ENCODE data around the gene ERC1.
"Not testable (repeated sequence)": the region's sequence is repeated elsewhere in the genome, so short reads cannot be mapped to it uniquely, and the experiment has no call there.

ERC1 gene

DNA sequence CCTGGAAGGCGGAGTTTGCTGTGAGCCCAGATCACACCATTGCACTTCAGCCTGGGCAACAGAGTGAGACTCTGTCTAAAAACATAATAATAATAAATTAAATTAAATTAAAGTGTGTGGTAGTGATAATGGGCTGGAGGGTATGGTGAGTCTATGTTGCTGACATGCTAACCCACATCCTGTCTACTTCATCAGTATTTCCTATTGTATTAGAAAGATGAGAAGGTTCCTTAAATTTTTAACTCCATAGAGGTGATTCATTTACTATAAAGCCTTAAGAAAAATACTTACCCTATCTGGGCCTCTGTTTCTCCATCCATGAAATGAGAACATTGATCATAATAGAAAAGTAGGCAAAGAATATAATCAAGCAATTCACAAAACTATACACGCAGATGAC lies 322.9 kb downstream of the ERC1 start:
- H3K27me3 ChIP-seq (ENCODE audit: insufficient read depth, poor library complexity, severe bottlenecking), result no peaks in the 10 kb centered on the region
- TF ChIP-seq, protein P1, sequence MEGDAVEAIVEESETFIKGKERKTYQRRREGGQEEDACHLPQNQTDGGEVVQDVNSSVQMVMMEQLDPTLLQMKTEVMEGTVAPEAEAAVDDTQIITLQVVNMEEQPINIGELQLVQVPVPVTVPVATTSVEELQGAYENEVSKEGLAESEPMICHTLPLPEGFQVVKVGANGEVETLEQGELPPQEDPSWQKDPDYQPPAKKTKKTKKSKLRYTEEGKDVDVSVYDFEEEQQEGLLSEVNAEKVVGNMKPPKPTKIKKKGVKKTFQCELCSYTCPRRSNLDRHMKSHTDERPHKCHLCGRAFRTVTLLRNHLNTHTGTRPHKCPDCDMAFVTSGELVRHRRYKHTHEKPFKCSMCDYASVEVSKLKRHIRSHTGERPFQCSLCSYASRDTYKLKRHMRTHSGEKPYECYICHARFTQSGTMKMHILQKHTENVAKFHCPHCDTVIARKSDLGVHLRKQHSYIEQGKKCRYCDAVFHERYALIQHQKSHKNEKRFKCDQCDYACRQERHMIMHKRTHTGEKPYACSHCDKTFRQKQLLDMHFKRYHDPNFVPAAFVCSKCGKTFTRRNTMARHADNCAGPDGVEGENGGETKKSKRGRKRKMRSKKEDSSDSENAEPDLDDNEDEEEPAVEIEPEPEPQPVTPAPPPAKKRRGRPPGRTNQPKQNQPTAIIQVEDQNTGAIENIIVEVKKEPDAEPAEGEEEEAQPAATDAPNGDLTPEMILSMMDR (IDR thresholded peaks at IDR 0.05; ENCODE audit: insufficient read depth, low read length), result no peak
- TF ChIP-seq SPI1 (IDR thresholded peaks at IDR 0.05; ENCODE audit: borderline replicate concordance, low read depth) (no peak), POLR2AphosphoS5 (IDR thresholded peaks at IDR 0.05; ENCODE audit: low read depth) (no peak), GABPA (IDR thresholded peaks at IDR 0.05; ENCODE audit: low read depth) (no peak)
- TF ChIP-seq, protein P2, sequence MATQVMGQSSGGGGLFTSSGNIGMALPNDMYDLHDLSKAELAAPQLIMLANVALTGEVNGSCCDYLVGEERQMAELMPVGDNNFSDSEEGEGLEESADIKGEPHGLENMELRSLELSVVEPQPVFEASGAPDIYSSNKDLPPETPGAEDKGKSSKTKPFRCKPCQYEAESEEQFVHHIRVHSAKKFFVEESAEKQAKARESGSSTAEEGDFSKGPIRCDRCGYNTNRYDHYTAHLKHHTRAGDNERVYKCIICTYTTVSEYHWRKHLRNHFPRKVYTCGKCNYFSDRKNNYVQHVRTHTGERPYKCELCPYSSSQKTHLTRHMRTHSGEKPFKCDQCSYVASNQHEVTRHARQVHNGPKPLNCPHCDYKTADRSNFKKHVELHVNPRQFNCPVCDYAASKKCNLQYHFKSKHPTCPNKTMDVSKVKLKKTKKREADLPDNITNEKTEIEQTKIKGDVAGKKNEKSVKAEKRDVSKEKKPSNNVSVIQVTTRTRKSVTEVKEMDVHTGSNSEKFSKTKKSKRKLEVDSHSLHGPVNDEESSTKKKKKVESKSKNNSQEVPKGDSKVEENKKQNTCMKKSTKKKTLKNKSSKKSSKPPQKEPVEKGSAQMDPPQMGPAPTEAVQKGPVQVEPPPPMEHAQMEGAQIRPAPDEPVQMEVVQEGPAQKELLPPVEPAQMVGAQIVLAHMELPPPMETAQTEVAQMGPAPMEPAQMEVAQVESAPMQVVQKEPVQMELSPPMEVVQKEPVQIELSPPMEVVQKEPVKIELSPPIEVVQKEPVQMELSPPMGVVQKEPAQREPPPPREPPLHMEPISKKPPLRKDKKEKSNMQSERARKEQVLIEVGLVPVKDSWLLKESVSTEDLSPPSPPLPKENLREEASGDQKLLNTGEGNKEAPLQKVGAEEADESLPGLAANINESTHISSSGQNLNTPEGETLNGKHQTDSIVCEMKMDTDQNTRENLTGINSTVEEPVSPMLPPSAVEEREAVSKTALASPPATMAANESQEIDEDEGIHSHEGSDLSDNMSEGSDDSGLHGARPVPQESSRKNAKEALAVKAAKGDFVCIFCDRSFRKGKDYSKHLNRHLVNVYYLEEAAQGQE (IDR thresholded peaks at IDR 0.05; ENCODE audit: insufficient replicate concordance, low read depth), result no peak
- DNase-seq (ENCODE audit: low read depth in 1 of 2, low spot score in 1 of 2), result no peak
- H3K27ac ChIP-seq (replicated peaks), result no peak overlapping the region
- no peak overlapping the region for H3K4me3 ChIP-seq (replicated peaks; ENCODE audit: insufficient read depth, low read length)

DNA sequence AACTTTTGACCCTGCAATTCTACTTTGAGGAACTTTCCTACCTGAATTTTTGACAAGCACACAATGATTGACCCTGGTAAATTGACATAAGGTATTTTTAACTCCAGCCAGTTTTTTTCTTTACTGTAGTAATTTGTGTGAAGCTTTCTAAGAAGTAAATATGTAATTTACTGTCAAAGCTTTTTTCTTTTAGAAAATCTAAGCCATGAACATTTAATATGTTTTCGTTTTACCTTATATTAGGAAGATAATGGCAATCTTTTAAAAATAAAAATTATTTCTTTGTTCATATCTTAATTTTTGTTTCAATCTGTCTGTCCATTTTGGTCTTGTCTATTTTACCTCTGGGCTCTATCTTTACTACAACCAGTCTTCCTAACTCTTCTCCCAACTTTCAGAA lies 323.5 kb downstream of the ERC1 start:
- Histone ChIP-seq H3K27ac (replicated peaks) (no peak overlapping the region), H3K4me3 (replicated peaks; ENCODE audit: insufficient read depth, low read length) (no peak overlapping the region), H3K27me3 (ENCODE audit: insufficient read depth, poor library complexity, severe bottlenecking) (no peaks in the 10 kb centered on the region)
- DNase-seq (ENCODE audit: low read depth in 1 of 2, low spot score in 1 of 2), result no peak
- TF ChIP-seq GABPA (IDR thresholded peaks at IDR 0.05; ENCODE audit: low read depth) (no peak), SPI1 (IDR thresholded peaks at IDR 0.05; ENCODE audit: borderline replicate concordance, low read depth) (no peak), POLR2AphosphoS5 (IDR thresholded peaks at IDR 0.05; ENCODE audit: low read depth) (no peak)
- TF ChIP-seq, protein P2 (IDR thresholded peaks at IDR 0.05; ENCODE audit: insufficient replicate concordance, low read depth), result no peak
- TF ChIP-seq, protein P1 (IDR thresholded peaks at IDR 0.05; ENCODE audit: insufficient read depth, low read length), result no peak

DNA sequence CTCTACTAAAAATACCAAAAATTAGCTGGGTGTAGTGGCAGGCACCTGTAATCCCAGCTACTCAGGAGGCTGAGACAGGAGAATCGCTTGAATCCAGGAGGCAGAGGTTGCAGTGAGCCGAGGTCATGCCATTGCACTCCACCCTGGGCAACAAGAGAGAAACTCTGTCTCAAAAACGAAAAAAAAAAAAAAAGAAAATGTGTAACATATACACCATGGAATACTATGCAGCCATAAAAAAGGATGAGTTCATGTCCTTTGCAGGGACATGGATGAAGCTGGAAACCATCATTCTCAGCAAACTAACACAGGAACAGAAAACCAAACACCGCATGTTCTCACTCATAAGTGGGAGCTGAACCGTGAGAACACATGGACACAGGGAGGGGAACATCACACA lies 326.0 kb downstream of the ERC1 start:
- H3K27ac ChIP-seq (replicated peaks); DNase-seq (ENCODE audit: low read depth in 1 of 2, low spot score in 1 of 2); H3K4me3 ChIP-seq (replicated peaks; ENCODE audit: insufficient read depth, low read length); H3K27me3 ChIP-seq (ENCODE audit: insufficient read depth, poor library complexity, severe bottlenecking): not testable (repeated sequence)

DNA sequence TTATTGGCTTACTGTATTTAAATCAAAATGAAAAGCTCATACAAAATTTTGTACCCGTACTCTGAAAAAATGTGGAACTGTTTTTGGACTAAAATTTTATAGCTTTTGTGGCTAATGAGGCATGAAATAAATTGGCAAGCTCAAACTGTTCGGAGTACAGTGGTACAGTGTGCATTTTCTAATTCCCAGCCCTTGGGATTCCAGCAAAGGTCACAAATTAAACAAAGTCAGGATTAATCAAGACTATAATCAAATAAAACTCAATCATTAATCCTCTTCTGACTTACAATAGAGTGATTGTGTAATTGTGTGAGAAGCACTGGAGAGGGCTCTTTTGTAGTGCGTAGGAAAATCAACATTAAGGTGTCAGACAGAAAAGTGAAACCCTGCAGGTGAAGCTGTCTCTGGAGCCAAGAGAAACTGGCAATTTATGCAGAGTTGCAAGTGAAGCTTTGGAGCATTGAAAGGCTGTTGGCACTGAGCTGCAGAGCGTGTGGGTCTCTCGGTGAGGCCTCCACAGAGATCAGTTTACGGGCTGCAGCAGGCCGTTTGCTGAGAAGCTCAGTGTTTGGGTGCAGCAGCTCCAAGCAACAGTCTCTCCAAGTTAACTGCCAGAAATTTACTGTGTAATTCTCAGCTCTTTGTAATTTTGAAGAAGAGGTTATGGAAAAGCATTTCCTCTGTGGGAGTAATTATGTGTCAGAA lies 327.5 kb downstream of the ERC1 start:
- Histone ChIP-seq H3K4me3 (replicated peaks; ENCODE audit: insufficient read depth, low read length) (no peak overlapping the region), H3K27me3 (ENCODE audit: insufficient read depth, poor library complexity, severe bottlenecking) (no peaks in the 10 kb centered on the region), H3K27ac (replicated peaks) (no peak overlapping the region)
- no peak for DNase-seq (ENCODE audit: low read depth in 1 of 2, low spot score in 1 of 2)
- TF ChIP-seq POLR2AphosphoS5 (IDR thresholded peaks at IDR 0.05; ENCODE audit: low read depth) (no peak), GABPA (IDR thresholded peaks at IDR 0.05; ENCODE audit: low read depth) (no peak), SPI1 (IDR thresholded peaks at IDR 0.05; ENCODE audit: borderline replicate concordance, low read depth) (no peak)
- TF ChIP-seq, protein P2 (IDR thresholded peaks at IDR 0.05; ENCODE audit: insufficient replicate concordance, low read depth), result no peak
- TF ChIP-seq, protein P1 (IDR thresholded peaks at IDR 0.05; ENCODE audit: insufficient read depth, low read length), result no peak
